ENCODE measurements around the gene KCTD13.
A peak's percentile ranks its signal among the peaks of the same experiment; 100 is the strongest.
"Not testable (repeated sequence)": the region's sequence is repeated elsewhere in the genome, so short reads cannot be mapped to it uniquely, and the experiment has no call there.

The KCTD13 gene

DNA sequence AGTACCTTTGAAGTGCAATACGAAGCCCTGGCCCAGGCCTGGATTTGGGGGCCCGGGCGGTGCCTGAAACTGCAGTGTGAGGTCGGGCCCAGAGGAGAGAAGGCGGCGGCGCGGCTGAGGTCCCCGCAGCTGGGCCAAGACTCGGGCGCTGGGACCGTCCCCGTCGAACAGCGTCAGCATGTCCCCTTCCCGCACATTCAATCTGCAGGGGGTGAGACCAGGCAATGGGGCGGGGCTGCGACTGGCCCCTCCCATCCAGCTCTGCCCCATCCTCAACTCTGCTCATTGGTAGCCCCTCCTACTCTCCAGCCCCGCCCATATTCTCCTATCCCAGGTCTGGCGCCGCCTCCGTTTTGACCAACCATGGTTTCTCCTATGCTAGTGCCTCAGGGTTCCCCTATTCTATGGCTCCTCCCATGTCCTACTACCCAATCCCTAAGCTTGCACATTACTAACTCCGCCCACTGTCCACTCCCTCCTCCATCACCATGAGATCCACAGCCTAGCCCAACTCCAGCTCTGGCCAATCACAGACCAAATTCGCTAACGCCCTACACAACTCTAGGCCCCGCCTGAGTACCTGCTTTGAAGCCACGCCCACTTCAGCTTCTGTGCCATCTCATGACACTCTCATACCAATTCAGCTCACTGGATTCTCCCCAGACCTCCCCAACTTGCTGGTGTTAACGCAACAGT lies 48.6 kb downstream of the KCTD13 start:
- Histone ChIP-seq H3K36me3 (ENCODE audit: control insufficient read depth, insufficient read depth, low read length) (peaks cover 17% of the 10 kb centered on the region), H3K27me3 (ENCODE audit: control insufficient read depth, insufficient read depth, low read length) (peaks cover 4% of the 10 kb centered on the region), H3K4me3 (ENCODE audit: low read depth, low read length) (peak overlapping the region; percentile 92), H3K27ac (ENCODE audit: low read depth, low read length) (no peak overlapping the region), H3K9me3 (ENCODE audit: control insufficient read depth, insufficient read depth, low read depth, low read length) (no peaks in the 10 kb centered on the region), H3K4me1 (ENCODE audit: control insufficient read depth, insufficient read depth, low read length) (peaks cover 14% of the 10 kb centered on the region), H3K9ac (ENCODE audit: low read length) (peak overlapping the region; percentile 23)

DNA sequence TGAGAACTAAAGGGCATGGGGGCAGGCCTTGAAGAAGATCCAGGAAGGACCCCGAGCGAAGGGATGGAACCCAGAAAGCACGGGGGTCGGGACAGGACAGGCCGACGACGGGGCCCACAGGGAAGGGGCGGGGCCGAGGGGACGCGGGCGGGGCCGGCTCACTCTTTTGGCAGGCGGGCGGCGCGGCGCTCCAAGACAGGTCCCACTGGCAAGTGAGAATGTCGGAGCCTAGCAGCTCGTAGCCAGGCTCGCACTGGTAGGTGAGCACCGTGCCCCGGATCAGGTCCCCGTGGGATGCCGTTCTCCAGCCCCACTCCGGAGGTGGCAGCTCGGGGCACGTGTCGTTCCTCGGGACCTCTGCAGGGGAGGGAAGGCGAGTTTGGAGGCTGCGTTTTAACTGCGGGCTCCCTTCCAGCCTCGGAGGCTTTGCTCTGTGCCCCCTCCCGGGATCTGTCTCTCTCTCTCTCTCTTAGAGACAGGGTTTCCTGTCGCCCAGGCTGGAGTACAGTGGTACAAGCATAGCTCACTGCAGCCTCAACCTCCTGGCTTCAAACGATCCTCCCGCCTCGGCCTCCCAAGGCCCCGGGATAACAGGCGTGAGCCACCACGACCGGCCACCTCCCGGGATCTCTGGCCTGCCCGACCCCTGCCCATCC lies 49.3 kb downstream of the KCTD13 start:
- Histone ChIP-seq H3K9me3 (ENCODE audit: control insufficient read depth, insufficient read depth, low read depth, low read length) (no peaks in the 10 kb centered on the region), H3K9ac (ENCODE audit: low read length) (peak overlapping the region; percentile 23), H3K36me3 (ENCODE audit: control insufficient read depth, insufficient read depth, low read length) (peaks cover 24% of the 10 kb centered on the region), H3K4me1 (ENCODE audit: control insufficient read depth, insufficient read depth, low read length) (peaks cover 14% of the 10 kb centered on the region), H3K27me3 (ENCODE audit: control insufficient read depth, insufficient read depth, low read length) (peaks cover 4% of the 10 kb centered on the region), H3K27ac (ENCODE audit: low read depth, low read length) (no peak overlapping the region), H3K4me3 (ENCODE audit: low read depth, low read length) (peak overlapping the region; percentile 92)

DNA sequence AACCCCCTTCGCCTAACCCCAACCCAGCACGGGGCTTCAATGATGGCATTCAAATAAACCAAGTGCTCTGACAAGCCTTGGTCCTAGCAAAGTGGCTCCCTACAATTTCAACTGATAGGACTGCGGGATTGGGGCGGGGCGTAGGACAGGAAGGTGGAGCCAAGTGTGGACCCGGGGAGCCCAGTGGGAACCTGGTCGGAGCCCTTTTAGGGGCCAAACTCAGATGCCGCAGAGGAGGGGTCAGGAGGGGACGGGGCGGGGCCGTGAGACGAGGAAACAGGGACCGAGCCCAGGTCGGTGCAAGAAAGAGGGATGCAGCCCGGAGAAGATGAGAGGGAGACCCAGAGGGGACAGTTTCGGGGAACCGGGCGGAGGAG lies 49.8 kb downstream of the KCTD13 start:
- peaks cover 14% of the 10 kb centered on the region for H3K4me1 ChIP-seq (ENCODE audit: control insufficient read depth, insufficient read depth, low read length)
- H3K27me3 ChIP-seq (ENCODE audit: control insufficient read depth, insufficient read depth, low read length): peaks cover 4% of the 10 kb centered on the region
- H3K9me3 ChIP-seq (ENCODE audit: control insufficient read depth, insufficient read depth, low read depth, low read length): no peaks in the 10 kb centered on the region
- H3K9ac ChIP-seq (ENCODE audit: low read length): no peak overlapping the region
- peaks cover 28% of the 10 kb centered on the region for H3K36me3 ChIP-seq (ENCODE audit: control insufficient read depth, insufficient read depth, low read length)
- no peak overlapping the region for H3K27ac ChIP-seq (ENCODE audit: low read depth, low read length)
- H3K4me3 ChIP-seq (ENCODE audit: low read depth, low read length): peak overlapping the region; percentile 92

DNA sequence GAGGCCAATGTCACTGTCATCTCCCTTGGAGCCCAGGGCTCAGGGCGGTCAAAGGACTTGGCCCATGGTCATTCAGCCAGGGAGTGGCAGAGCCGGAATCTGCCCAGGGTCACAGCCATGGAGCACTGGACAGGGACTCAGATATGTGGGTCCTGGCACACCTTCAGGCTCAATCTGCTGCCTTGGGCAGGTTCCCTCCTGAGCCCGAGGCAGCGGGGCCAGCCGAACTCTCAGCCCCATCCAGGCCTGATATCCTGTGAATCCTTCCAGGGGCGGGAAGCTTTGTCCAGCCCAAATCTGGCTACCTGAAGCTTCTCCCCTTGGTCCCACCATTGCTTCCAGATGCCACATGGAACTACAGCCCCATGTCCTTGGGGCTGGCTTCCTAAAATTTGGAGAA lies 50.8 kb downstream of the KCTD13 start:
- H3K4me3 ChIP-seq (ENCODE audit: low read depth, low read length): no peak overlapping the region
- H3K36me3 ChIP-seq (ENCODE audit: control insufficient read depth, insufficient read depth, low read length): peaks cover 28% of the 10 kb centered on the region
- no peak overlapping the region for H3K9ac ChIP-seq (ENCODE audit: low read length)
- H3K27ac ChIP-seq (ENCODE audit: low read depth, low read length): no peak overlapping the region
- H3K9me3 ChIP-seq (ENCODE audit: control insufficient read depth, insufficient read depth, low read depth, low read length): no peaks in the 10 kb centered on the region
- peaks cover 4% of the 10 kb centered on the region for H3K27me3 ChIP-seq (ENCODE audit: control insufficient read depth, insufficient read depth, low read length)
- peaks cover 14% of the 10 kb centered on the region for H3K4me1 ChIP-seq (ENCODE audit: control insufficient read depth, insufficient read depth, low read length)

DNA sequence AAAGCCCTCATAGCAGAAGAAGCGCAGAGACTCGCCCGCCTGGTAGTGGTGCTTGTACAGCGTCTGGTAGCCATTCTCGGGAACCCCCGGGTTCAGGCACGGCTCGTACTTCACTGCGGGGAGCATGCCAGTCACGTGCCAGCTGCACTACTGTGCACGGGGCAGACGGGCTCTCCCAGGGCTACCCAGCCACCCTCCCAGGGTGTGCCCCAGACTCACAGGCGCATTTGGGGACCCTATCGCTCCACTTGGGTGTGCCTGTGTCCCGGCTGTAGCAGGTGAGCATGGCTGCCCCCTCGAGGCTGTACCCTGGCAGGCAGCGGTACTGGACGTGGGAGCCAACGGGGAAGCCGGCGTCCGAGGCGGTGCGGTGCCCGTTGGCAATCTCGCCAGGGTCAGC lies 52.7 kb downstream of the KCTD13 start:
- Histone ChIP-seq H3K36me3 (ENCODE audit: control insufficient read depth, insufficient read depth, low read length) (peaks cover 21% of the 10 kb centered on the region), H3K27me3 (ENCODE audit: control insufficient read depth, insufficient read depth, low read length) (peaks cover 4% of the 10 kb centered on the region), H3K4me3 (ENCODE audit: low read depth, low read length) (no peak overlapping the region), H3K9me3 (ENCODE audit: control insufficient read depth, insufficient read depth, low read depth, low read length) (no peaks in the 10 kb centered on the region), H3K9ac (ENCODE audit: low read length) (no peak overlapping the region), H3K4me1 (ENCODE audit: control insufficient read depth, insufficient read depth, low read length) (peaks cover 14% of the 10 kb centered on the region), H3K27ac (ENCODE audit: low read depth, low read length) (no peak overlapping the region)

DNA sequence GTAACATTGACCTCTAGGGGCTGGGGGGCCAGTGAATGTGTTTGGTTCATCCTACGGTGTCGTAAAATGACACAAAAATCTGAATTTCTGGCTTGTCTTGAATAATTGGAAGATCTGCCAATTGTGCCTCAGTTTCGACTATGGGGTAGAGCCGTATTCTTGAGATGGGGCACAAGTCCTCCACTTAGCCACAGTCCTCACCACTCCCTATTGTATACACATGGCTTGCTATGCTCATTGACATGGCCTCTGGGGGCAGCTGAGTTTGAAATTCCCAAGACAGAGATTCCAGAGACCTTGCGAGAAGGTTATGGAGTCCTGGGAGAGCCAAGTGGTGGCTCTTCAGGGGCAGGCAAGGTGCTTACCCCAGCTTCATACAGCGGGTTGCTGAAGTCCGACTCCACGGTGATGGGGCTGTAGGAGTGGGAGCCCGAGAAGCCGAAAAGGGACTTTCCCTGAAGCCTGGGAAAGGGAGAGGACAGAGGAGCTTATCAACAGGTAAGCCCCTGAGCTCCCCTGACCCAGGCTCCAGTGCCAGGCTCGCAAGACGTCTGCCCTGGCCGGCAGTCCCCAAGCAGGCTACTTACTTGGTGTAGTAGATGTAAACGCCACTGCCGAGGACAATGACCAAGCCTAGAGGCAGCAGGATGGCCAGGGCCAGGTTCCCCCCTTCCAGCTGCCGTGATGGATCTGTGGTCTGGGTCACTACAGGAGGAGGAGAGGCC lies 54.0 kb downstream of the KCTD13 start:
- Histone ChIP-seq H3K9ac (ENCODE audit: low read length) (no peak overlapping the region), H3K27me3 (ENCODE audit: control insufficient read depth, insufficient read depth, low read length) (peaks cover 4% of the 10 kb centered on the region), H3K4me3 (ENCODE audit: low read depth, low read length) (no peak overlapping the region), H3K9me3 (ENCODE audit: control insufficient read depth, insufficient read depth, low read depth, low read length) (no peaks in the 10 kb centered on the region), H3K4me1 (ENCODE audit: control insufficient read depth, insufficient read depth, low read length) (peaks cover 8% of the 10 kb centered on the region), H3K36me3 (ENCODE audit: control insufficient read depth, insufficient read depth, low read length) (peaks cover 21% of the 10 kb centered on the region), H3K27ac (ENCODE audit: low read depth, low read length) (no peak overlapping the region)

DNA sequence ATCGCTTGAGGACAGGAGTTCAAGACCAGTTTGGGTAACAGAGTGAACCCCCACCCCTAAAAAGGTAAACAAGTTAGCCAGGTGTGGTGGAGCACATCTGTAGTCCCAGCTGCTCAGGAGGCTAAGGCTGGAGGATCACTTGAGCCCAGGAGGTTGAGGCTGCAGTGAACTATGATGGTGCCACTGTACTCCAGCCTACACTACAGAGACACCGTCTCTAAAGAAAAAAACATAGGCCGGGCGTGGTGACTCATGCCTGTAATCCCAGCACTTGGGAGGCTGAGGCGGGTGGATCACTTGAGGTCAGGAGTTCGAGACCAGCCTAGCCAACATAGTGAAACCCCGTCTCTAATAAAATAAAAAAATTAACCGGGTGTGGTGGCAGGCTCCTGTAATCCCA lies 57.0 kb downstream of the KCTD13 start:
- peaks cover 21% of the 10 kb centered on the region for H3K36me3 ChIP-seq (ENCODE audit: control insufficient read depth, insufficient read depth, low read length)
- H3K27me3 ChIP-seq (ENCODE audit: control insufficient read depth, insufficient read depth, low read length); H3K9ac ChIP-seq (ENCODE audit: low read length); H3K9me3 ChIP-seq (ENCODE audit: control insufficient read depth, insufficient read depth, low read depth, low read length); H3K4me1 ChIP-seq (ENCODE audit: control insufficient read depth, insufficient read depth, low read length); H3K27ac ChIP-seq (ENCODE audit: low read depth, low read length); H3K4me3 ChIP-seq (ENCODE audit: low read depth, low read length): not testable (repeated sequence)

DNA sequence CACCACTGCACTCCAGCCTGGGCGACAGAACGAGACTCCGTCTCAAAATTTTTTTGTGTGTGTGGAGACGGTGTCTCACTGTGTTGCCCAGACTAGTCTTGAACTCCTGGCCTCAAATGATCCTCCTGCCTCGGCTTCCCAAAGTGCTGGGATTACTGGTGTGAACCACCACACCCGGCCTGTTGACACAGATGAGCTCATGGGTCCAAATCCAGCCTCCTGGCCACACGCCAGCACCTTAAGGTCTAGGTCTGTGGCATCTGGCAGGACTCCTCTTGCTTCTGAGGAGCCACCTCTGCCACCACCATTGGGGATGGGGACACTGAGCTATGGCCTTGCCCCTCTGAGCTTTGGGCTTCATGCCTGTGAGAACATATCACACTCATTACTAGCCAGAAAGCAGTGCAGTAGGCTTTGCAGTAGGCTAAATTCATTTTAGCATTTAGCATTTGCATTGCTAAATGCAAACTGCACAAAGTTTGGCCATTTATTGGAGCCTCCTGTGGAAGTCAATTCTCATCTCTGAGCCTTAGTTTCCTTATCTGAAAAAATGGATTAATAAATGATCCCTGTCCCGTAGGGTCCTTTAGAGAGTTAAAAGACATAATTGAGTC lies 57.5 kb downstream of the KCTD13 start:
- Histone ChIP-seq H3K27ac (ENCODE audit: low read depth, low read length) (no peak overlapping the region), H3K36me3 (ENCODE audit: control insufficient read depth, insufficient read depth, low read length) (peaks cover 21% of the 10 kb centered on the region), H3K27me3 (ENCODE audit: control insufficient read depth, insufficient read depth, low read length) (no peaks in the 10 kb centered on the region)

DNA sequence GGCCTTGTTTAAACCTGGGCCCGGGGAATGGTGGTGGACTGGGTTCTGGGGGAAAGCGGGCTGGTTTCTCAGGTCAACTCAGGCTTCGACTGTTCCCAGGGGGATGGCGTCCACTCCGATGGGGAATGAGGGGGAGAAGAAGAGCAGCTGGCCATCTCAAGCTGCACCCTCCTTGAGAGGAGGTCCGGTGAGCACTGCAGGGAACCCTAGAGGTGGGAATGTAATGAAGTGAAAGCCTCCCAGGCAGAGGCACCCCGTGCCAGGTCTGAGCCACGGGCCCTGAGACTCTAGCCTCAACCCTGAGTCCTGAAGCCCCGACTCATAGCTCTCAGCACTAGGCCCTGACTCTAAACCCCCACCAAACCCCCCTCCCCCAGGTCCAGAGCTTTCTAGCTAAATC lies 61.8 kb downstream of the KCTD13 start:
- Histone ChIP-seq H3K9me3 (ENCODE audit: control insufficient read depth, insufficient read depth, low read depth, low read length) (no peaks in the 10 kb centered on the region), H3K27ac (ENCODE audit: low read depth, low read length) (no peak overlapping the region), H3K36me3 (ENCODE audit: control insufficient read depth, insufficient read depth, low read length) (peaks cover 19% of the 10 kb centered on the region), H3K9ac (ENCODE audit: low read length) (no peak overlapping the region), H3K4me3 (ENCODE audit: low read depth, low read length) (no peak overlapping the region), H3K4me1 (ENCODE audit: control insufficient read depth, insufficient read depth, low read length) (peaks cover 9% of the 10 kb centered on the region), H3K27me3 (ENCODE audit: control insufficient read depth, insufficient read depth, low read length) (no peaks in the 10 kb centered on the region)

More for the DNA sequence above, 57.5 kb downstream of the KCTD13 start:
- H3K9ac ChIP-seq (ENCODE audit: low read length): no peak overlapping the region
- H3K4me1 ChIP-seq (ENCODE audit: control insufficient read depth, insufficient read depth, low read length): peaks cover 6% of the 10 kb centered on the region
- no peaks in the 10 kb centered on the region for H3K9me3 ChIP-seq (ENCODE audit: control insufficient read depth, insufficient read depth, low read depth, low read length)
- no peak overlapping the region for H3K4me3 ChIP-seq (ENCODE audit: low read depth, low read length)

DNA sequence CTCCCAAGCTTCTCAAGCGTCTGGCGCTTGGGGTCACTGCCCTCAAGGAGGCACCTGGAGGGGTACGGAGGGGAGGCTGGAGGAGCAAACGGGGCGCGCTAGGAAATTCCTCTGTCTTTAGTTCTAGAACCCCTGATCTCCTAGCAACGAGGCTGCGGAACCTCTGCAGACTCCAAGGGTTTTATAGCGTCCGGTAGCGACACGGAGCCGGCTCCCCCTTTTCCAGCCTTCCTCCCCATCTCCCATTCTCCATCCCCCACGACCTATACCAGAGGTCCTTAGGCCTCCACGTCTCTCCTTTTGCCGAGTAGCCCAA lies 62.4 kb downstream of the KCTD13 start:
- peaks cover 9% of the 10 kb centered on the region for H3K4me1 ChIP-seq (ENCODE audit: control insufficient read depth, insufficient read depth, low read length)
- peak overlapping the region; percentile 99; the same call in 1 of the 2 replicates for H3K27ac ChIP-seq (ENCODE audit: low read depth, low read length)
- H3K9ac ChIP-seq (ENCODE audit: low read length): peak overlapping the region; percentile 1
- peak overlapping the region; percentile 97 for H3K4me3 ChIP-seq (ENCODE audit: low read depth, low read length)
- no peaks in the 10 kb centered on the region for H3K9me3 ChIP-seq (ENCODE audit: control insufficient read depth, insufficient read depth, low read depth, low read length)
- no peaks in the 10 kb centered on the region for H3K27me3 ChIP-seq (ENCODE audit: control insufficient read depth, insufficient read depth, low read length)
- peaks cover 25% of the 10 kb centered on the region for H3K36me3 ChIP-seq (ENCODE audit: control insufficient read depth, insufficient read depth, low read length)
